ENCODE measurements around the gene SNTA1.

DNA sequence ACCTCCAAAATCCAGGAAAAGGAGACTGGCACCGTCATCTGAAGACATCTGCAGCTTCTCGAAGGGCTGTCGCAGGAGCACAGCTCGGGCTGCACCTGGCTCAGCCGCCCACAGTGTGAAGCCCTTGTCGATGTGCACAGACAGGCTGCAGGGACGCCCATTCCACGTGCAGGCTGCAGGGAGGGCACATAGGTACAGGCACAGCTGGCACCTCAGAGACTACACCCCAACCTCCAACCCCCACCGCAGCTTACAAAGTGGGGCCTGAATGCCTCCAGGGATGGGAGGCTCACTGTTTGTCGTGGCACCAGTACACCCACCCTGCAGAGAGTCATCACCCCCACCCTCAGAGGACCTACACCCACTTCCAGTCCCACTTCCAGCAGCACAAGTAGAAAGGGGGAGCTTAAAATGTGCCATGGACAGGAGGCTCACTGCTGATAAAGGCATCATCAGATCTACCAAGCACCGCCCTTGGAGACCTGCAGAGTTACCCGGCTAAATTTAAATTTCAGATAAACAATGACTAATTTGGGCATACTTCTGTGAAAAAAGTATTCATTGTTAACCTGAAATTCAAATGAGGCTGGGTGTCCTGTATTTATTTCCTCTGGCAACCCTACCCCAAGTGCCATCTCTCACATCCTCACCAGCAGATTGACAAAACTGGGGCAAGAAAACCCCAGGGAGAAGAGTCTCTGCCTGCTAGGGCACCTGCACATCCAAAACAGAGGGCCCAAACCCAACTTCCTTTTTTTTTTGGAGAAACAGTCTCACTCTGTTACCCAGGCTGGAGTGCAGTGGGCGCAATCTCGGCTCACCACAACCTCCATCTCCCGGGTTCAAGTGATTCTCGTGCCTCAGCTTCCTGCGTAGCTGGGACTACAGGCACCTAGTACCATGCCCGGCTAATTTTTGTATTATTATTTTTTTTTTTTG lies 34.6 kb downstream of the SNTA1 start:
- TF ChIP-seq, protein P1, sequence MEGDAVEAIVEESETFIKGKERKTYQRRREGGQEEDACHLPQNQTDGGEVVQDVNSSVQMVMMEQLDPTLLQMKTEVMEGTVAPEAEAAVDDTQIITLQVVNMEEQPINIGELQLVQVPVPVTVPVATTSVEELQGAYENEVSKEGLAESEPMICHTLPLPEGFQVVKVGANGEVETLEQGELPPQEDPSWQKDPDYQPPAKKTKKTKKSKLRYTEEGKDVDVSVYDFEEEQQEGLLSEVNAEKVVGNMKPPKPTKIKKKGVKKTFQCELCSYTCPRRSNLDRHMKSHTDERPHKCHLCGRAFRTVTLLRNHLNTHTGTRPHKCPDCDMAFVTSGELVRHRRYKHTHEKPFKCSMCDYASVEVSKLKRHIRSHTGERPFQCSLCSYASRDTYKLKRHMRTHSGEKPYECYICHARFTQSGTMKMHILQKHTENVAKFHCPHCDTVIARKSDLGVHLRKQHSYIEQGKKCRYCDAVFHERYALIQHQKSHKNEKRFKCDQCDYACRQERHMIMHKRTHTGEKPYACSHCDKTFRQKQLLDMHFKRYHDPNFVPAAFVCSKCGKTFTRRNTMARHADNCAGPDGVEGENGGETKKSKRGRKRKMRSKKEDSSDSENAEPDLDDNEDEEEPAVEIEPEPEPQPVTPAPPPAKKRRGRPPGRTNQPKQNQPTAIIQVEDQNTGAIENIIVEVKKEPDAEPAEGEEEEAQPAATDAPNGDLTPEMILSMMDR (IDR thresholded peaks at IDR 0.05; ENCODE audit: insufficient read depth, low read length, poor library complexity, severe bottlenecking), result no peak
- no peak for TF ChIP-seq EZH2phosphoT487 (conservative IDR thresholded peaks at IDR 0.05; ENCODE audit: low read length)
